Fibroblast of lung (primary cell): Measurements from ENCODE around the gene B3GNT2.
"Not testable (repeated sequence)": the region's sequence is repeated elsewhere in the genome, so short reads cannot be mapped to it uniquely, and the experiment has no call there.

Experiments used
- CTCF ChIP-seq, 2 donors: IDR thresholded peaks in 1 of 2; conservative IDR thresholded peaks in 1 of 2; 1 replicate in 1 of 2; 2 replicates in 1 of 2; pipeline ENCODE4 v1.5.1; 2011 to 2012; ENCODE audit warnings: low read length in 2 of 2, control low read depth in 1 of 2, inconsistent platforms in 1 of 2, low read depth in 1 of 2, mild to moderate bottlenecking in 1 of 2
- EZH2 ChIP-seq: IDR thresholded peaks from 2 replicates; pipeline ENCODE4 v1.5.1; 2012; ENCODE audit warnings: low read length, control low read depth, mild to moderate bottlenecking; ENCODE audit errors: missing control alignments

- not testable (repeated sequence) for TF ChIP-seq CTCF (conservative IDR thresholded peaks at IDR 0.05 in 1 of 2, IDR thresholded peaks at IDR 0.05 in 1 of 2; ENCODE audit: low read depth in 1 of 2, low read length in 2 of 2); EZH2
Measured at GRCh38 chr2:62146790-62147189, 49.1 kb upstream of the B3GNT2 start.
